Mesenteric fat pad (tissue), 1 donor: ENCODE data around the gene ALS2CL. TPM values are rescaled to one million over a fixed set of nuclear protein-coding genes. Genes with fewer than 3 reads are reported as not detected.
A peak's percentile ranks its signal among the peaks of the same experiment; 100 is the strongest.

Source experiments
- DNase-seq: peaks from one replicate; pipeline ENCODE4 v3.0.0-alpha.2; 2020; ENCODE audit warnings: low spot score
- total RNA-seq: library from RNA; stranded (reverse); fragmentation: NEBNext Ultra II Directional; extraction: Animal tissue kit (Norgen Biotek cat#: 25700); gene quantifications from one replicate; pipeline ENCODE4 v1.2.1, GENCODE V29; 2021
- donor health status: DM: yes; HTN: yes; CAD: no.

Gene ALS2CL
- total RNA-seq, 1 donor from 2014 or later, result 8.4 TPM

DNA sequence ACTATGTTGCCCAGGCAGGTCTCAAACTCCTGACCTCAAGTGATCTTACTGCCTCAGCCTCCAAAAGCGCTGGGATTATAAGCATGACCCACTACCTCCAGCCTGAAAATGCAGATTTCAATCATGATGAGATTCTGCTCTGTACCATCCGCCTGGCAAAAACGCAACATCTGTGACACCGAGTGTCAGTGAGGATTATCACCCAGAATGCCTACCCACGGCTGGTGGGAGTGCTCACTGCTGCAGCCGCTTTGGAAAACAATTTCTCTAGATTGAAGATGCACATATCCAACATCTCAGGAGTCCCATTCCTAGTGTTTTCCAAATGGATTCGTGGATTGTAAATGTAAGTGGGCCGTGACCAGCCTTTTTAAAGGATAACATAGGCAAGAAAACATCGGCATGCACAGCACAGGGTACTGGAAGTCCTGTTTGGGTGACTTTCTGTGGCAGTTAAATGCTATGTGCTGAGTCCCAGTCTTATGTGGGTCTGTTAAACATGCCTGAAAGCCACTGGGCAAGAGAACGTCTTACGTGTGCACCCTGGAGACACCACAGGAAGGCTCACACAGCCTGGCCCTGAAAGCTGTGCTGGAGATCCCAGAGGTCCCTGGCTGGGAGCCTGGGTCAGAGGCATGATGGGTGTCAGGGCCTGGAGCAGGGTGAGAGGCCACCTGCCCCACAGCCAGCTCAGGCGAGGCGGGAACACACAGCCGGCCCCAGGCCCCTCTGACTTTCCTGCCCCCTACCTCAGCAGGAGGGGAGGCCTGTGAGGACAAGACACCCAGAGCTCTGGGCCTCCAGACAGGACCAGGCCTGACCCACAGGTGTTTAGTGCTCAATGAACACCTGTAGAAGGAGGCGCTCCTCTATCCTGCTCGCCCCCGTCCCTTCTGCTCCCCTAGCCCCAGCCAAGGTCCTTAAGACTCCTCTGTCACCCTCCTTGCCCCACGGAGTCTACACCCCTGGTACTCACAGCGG lies 23.3 kb upstream of the ALS2CL start:
- peak; percentile 62 for DNase-seq

GRCh38 chr3:46715507-46716175 lies 22.2 kb upstream of the ALS2CL start:
- peak; percentile 59 for DNase-seq

DNA sequence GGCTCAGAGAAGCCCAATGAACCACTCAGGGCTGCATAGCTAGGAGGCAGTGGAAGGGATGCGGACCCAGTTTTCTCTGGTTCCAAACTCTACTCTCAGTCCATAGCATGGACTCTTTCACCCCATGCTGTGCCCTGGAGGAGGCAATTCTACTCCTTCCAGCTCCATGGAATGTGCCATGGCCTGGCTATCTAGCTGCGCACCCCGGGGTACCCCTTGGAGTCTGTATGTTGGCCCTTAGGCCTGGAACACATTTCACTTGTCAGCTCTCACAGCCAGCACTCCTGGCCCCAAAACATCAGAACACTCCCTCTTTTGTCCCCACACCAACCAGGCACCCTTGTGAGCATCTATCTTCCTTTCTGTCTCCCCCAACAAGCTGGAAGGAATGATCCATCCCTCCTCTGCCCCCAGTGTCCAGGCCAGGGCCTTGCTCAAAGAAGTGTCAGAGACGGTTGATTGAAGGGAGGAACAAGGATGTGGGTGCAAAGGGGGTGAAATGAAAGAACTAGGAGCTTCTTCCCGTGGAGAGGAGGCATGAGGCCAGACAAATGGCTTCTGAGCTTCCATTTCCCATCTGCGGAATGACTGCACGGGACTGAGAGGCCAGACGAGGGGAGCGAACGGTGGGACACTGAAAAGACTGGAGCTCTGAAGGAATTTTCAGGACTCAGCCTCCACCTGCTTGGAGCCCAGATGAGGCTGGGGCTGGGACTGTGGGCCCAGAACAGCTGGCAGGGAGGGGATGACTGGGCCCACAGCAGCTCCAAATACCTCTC lies 21.4 kb upstream of the ALS2CL start:
- DNase-seq, result peak; percentile 72

DNA sequence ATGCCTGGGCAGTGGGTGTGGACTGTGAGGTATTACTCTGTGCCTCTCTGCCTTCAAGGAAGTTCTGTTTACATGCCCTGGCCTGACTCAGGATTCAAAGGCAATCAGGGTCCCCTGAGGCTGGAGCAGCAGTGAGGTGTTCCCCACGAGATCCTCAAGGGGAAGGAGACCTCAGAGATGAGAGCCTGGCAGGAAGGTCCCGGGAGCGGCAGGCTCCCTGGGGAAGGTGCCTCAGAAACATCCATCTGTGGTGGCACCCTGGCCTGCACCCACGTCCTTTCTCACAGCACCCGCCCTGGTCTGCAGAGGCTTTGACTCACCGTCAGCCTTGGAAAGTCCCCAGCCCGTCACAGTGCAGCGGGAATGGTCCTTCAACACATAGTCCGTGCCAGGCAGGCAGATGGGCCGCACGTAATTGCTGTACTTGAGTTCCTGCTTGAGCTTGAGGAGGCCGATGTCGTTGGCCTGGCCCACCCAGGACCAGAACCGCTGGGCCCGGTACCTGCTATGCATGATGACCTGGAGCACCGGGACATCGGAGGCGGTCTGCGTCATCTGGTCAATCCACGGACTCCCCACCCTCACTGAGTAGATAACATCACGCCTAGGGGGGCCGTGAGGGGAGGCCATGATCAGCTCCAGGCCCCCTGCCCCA lies 20.5 kb upstream of the ALS2CL start:
- peak; percentile 81 for DNase-seq

DNA sequence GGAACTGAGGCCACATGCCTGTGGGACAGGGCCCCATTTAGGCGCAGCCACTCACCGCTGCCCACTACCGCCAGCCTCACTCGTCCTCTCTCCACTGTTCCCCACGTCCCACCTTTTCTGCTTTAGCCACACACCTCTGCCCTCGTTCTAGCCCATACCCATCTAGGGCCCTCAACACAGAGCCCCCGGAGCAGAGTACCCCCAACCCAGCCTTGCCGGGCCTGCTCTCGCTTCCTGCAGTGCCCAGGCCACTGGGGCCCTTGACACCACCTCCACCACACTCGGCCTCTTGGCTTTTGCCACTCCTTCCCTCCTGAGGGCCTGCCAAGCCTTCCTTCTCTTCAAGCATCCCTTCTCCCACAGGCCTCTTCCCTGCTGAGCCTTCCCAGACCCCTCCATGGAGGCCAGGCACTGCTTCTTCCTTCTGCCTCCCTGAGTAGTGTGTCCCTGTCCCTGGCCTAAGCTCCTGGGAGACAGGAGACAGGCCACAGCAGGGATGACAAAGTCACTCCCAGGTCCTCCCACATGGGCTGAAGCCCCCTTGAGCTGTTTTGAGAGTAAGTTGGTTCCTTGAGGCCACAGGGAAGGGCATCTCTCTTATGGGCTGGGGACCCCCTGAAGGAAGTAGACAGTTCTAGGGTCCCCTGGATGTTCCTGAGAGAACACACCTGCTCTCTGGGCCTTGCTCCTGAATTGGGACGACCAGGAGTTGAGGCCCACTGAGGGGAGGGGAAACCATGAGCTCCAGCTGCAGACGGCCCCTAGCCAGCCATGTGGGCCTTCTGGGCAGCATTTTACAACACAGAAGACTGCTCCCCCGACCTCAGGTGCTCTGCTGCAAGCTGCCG lies 19.8 kb upstream of the ALS2CL start:
- peak; percentile 83 for DNase-seq

GRCh38 chr3:46712191-46713049 lies 18.9 kb upstream of the ALS2CL start:
- DNase-seq, result peak; percentile 71

GRCh38 chr3:46711760-46712159 lies 18.3 kb upstream of the ALS2CL start:
- DNase-seq, result peak; percentile 53

GRCh38 chr3:46711305-46711704 lies 17.8 kb upstream of the ALS2CL start:
- no peak for DNase-seq

- no peak for DNase-seq
Measured at GRCh38 chr3:46710671-46711295, 17.3 kb upstream of the ALS2CL start.

GRCh38 chr3:46710229-46710628 lies 16.8 kb upstream of the ALS2CL start:
- no peak for DNase-seq

DNA sequence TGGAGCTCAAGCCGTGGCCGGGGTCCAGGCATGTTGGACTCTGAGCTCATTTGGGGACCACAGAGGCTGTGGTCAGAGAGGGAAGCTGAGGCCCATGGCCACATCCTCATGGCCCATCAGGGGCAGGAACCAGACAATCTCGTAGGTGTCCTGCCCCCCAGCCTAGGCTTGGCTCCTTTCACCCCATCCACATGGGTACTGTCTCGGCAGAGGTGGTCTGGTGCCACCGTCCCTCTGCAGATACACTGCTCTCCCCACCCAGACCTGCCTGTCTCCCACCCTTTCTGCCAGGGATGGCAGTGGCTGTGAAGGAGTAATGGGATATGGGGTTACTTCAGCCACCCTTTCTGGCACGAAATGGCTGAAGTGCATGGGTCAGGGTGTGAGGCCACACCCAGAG lies 16.2 kb upstream of the ALS2CL start:
- no peak for DNase-seq

- DNase-seq, result no peak
Measured at GRCh38 chr3:46709157-46709654, 15.7 kb upstream of the ALS2CL start.

DNA sequence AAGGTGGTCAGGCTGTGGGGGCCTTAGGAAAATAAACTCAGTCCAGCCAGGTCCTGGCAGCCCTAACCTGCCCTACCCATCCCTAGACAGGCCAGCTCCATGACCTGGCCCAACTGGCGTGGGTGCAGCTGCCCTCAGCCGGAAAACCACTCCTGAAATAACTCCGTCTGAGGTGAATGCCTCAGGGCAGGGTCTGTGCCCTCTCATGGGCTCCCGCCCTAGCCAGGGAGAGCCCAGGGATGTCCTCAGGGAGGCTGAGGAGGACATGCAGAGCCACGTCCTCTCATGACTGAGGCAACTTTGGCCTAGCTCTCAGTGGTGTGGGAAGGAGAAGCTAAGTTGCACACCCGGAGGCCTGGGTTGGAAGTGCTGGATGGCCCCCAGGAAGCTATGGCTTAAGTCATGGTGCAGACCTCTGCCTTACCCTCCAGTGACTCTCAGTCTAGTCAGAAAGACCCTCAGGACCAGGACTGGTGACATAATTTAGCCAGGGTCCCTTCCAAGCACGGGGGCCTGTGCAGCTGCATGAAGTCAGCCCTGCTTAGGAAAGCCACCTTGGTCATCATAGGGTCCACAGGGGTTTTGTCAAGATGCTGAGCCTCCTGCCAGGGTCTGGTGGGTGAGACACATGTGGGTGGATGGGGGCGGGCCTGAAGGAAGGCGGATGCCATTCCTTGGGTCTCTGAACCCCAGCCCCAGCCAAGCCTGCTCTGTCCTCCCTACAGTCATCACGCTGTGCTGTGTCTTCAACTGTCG lies 15.1 kb upstream of the ALS2CL start:
- peak; percentile 65 for DNase-seq

DNA sequence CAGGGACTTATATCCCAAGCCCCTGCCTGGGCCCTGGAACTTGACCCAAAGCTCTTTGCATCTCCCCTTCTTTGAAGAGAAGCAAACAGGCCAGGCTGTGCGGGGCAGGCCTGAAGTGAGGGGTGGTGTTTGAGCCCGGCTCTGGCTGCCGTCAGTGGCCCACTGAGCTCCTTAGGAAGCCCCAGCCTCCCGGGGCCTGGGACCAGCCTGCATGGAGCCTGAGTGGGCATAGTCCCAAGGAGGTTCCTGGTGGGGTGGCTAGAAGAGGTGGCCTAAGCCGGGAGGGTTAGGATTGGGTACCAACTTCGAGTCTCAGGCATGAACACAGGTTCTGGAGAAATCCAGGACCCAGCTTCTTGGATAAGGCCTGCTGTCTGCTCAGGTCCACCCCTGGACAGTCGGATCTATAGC lies 14.1 kb upstream of the ALS2CL start:
- DNase-seq, result peak; percentile 77

DNA sequence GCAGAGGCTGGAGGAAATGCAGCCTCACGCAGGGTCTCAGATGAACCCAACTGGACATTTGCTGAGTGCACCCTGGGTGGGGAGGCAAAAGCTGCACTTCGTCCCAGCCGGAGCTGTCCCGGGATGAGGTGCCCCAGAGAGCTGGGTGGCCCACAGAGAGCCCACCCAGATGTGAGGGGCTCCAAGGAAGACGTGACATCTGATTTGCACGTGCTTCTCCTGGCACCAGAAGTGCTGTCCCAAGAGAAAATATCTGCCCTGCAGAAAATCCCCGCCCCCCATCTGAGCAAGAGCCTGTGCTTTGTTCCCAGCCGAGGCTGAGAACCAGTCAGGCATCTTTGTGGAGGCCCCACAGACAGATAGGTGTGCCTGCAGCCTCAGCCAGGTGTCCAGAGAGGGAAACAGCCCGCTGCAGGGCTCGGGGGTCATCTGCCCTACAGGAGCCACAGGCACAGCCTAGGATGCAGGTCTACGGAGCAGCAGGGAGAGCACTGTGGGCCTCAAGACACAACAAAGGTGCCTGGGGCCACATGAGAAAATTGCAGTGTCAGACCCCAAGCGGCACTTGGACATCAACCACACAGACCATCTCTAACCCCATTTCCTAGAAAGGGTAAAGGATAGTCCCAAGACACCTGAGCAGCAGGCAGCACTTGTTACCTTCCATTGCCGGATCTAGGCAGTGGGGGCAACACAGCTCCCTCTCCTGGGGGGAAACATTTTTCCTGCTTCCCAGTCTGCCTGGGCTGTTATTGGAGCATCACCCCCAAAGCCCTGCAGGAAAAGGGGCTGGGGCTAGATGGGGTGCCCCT lies 13.5 kb upstream of the ALS2CL start:
- DNase-seq, result no peak

GRCh38 chr3:46705751-46706552 lies 12.5 kb upstream of the ALS2CL start:
- DNase-seq, result no peak
